Neural progenitor cell (in vitro differentiated cells): ENCODE measurements around the gene C12orf57.

Source experiments
- CTCF ChIP-seq: fragments of 200-600 bp; sonication (generic); IDR thresholded peaks from 2 replicates; pipeline ENCODE4 v1.5.1; 2017; ENCODE audit warnings: antibody characterized with exemption, mild to moderate bottlenecking
- EZH2 ChIP-seq: fragments of 200-600 bp; sonication (generic); IDR thresholded peaks from 2 replicates; pipeline ENCODE4 v1.6.1; 2017; ENCODE audit warnings: antibody characterized with exemption, mild to moderate bottlenecking, moderate library complexity
- EZH2phosphoT487 ChIP-seq: fragments of 200-600 bp; sonication (generic); IDR thresholded peaks from 2 replicates; pipeline ENCODE4 v1.6.1; 2017; ENCODE audit warnings: antibody characterized with exemption

- TF ChIP-seq CTCF = peak; percentile 90
- peak; percentile 22 for TF ChIP-seq EZH2phosphoT487
- no peak for TF ChIP-seq EZH2
These were observed 6.1 kb upstream of the C12orf57 start for GRCh38 chr12:6937481-6938352.
